Tibial nerve (tissue), 4 donors: ENCODE data around the gene RYK. TPM values are rescaled to one million over a fixed set of nuclear protein-coding genes. Genes with fewer than 3 reads are reported as not detected.

Source experiments
- DNase-seq, 2 donors: peaks; one replicate each; pipeline ENCODE4 v3.0.0-alpha.2; 2019; ENCODE audit warnings: low spot score in 2 of 2
- H3K27ac ChIP-seq, 4 donors: fragments of 200-600 bp; sonication (generic) in 3 of 4; one replicate each; pipeline ENCODE4 v1.5.1; 2017 to 2019; ENCODE audit warnings: mild to moderate bottlenecking in 1 of 4
- H3K27me3 ChIP-seq, 2 donors: fragments of 200-600 bp; sonication (generic) in 1 of 2; one replicate each; pipeline versions ENCODE4 v1.5.1 to v1.6.0; 2017 to 2019
- H3K36me3 ChIP-seq, 3 donors: fragments of 200-600 bp; sonication (generic); one replicate each; pipeline ENCODE4 v1.5.1; 2018 to 2019
- H3K4me1 ChIP-seq, 4 donors: fragments of 200-600 bp; sonication (generic) in 3 of 4; one replicate each; pipeline ENCODE4 v1.5.1; 2017 to 2019
- H3K4me3 ChIP-seq, 4 donors: fragments of 200-600 bp; sonication (generic) in 3 of 4; one replicate each; pipeline ENCODE4 v1.5.1; 2017 to 2019; ENCODE audit warnings: mild to moderate bottlenecking in 1 of 4, moderate library complexity in 1 of 4
- H3K9me3 ChIP-seq, 4 donors: fragments of 200-600 bp; sonication (generic) in 3 of 4; one replicate each; pipeline ENCODE4 v1.5.1; 2017 to 2019
- EP300 ChIP-seq, 2 donors: sonication (generic); formaldehyde crosslinking; IDR thresholded peaks; one replicate each; pipeline ENCODE4 v1.6.1; 2017; ENCODE audit warnings: antibody characterized with exemption in 2 of 2, mild to moderate bottlenecking in 1 of 2
- POLR2A ChIP-seq, 2 donors: fragments of 450-650 bp; IDR thresholded peaks; one replicate each; pipeline ENCODE4 v1.6.1; 2017; ENCODE audit warnings: antibody characterized with exemption in 2 of 2, mild to moderate bottlenecking in 2 of 2, moderate library complexity in 2 of 2
- WGBS, 2 donors: methylation state at CpG; one replicate each; pipeline ENCODE4 v1.1.5; 2018; 5-methylcytosine and 5-hydroxymethylcytosine counted together
- total RNA-seq, 4 donors: library from RNA; depleted of rRNA; stranded (reverse); fragments of >200 nt; gene quantifications; one replicate each; pipeline ENCODE4 v1.1.0, GENCODE V29; 2016
- TF ChIP-seq, protein P1 (sequence below), 5 experiments: fragments of 200-600 bp in 3 of 5; fragments of 450-650 bp in 2 of 5; sonication (generic) in 3 of 5; IDR thresholded peaks; one replicate each; pipeline ENCODE4 v1.5.1; 2016 to 2019; ENCODE audit warnings: antibody characterized with exemption in 5 of 5, mild to moderate bottlenecking in 3 of 5, moderate library complexity in 2 of 5

Gene RYK
- total RNA-seq, 4 donors from 2014 or later = 33.9 to 69.9 (median 57.8) TPM

GRCh38 chr3:134295930-134296329, 45.3 kb upstream of the RYK start:
- no peaks in the 10 kb centered on the region for H3K27me3 ChIP-seq
- TF ChIP-seq, protein P1, sequence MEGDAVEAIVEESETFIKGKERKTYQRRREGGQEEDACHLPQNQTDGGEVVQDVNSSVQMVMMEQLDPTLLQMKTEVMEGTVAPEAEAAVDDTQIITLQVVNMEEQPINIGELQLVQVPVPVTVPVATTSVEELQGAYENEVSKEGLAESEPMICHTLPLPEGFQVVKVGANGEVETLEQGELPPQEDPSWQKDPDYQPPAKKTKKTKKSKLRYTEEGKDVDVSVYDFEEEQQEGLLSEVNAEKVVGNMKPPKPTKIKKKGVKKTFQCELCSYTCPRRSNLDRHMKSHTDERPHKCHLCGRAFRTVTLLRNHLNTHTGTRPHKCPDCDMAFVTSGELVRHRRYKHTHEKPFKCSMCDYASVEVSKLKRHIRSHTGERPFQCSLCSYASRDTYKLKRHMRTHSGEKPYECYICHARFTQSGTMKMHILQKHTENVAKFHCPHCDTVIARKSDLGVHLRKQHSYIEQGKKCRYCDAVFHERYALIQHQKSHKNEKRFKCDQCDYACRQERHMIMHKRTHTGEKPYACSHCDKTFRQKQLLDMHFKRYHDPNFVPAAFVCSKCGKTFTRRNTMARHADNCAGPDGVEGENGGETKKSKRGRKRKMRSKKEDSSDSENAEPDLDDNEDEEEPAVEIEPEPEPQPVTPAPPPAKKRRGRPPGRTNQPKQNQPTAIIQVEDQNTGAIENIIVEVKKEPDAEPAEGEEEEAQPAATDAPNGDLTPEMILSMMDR (IDR thresholded peaks at IDR 0.05) = no peak
- TF ChIP-seq EP300 (IDR thresholded peaks at IDR 0.05) = no peak
- TF ChIP-seq POLR2A (IDR thresholded peaks at IDR 0.05) = no peak
- DNase-seq = no peak
- H3K36me3 ChIP-seq = no peaks in the 10 kb centered on the region
- H3K4me3 ChIP-seq = no peak overlapping the region
- whole genome bisulfite sequencing, 2 donors = 95 to 96% methylated on average over 1 of the region's 1 CpG
- H3K27ac ChIP-seq = no peak overlapping the region
- peaks cover 0 to 14% (median 4%) of the 10 kb centered on the region in 4 donors for H3K4me1 ChIP-seq
- no peaks in the 10 kb centered on the region for H3K9me3 ChIP-seq

DNA sequence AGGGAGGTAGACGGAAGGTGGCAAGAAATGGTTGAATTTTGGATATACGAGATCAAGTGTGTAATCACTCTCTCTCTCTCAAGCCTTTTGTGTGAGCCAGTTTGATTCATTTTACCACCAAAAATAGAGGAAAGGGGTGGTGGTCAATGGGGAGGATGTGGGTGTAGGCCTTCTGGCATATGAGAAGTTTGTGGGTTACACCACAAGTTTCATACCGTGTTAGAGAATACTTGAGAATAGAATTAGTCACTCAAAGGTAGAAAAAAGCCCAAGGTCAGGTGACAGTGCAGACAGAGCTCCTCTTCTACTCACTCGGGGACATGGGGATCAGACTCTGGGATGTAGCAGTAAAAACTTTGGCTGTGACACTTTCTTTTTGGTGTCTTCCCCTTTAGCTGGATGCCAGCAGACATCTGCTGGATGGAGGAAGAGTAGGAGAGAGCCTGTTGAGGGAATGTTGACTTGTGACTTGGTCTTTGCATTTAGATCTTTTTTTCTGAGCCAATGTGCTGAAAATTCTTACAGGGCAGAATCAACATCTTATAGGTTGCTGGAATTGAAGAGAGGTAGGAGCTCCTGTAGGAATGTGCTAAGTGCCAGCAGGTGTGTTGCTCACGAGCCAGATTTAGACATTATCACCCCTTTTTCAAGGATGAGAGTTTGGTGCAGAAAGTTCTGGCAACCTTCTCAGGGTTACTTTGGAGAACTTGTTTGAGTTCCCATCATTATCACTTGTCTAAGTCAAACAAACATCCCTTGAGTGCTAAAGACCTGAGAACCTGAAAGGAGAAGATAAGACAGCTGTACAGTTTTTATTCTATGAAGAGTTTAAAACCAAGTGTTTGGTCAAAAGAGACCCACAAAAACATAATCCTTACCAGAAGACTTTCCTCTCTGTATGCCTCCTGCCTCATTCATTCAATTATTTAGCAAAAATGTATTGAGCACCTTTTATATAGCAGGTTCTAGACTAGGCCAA, 43.9 kb upstream of the RYK start:
- H3K4me1 ChIP-seq = peaks cover 0 to 18% (median 4%) of the 10 kb centered on the region in 4 donors
- WGBS, 2 donors = 62 to 80% methylated on average over 5 of the region's 5 CpGs
- no peak for DNase-seq
- no peak overlapping the region for H3K27ac ChIP-seq
- TF ChIP-seq EP300 (IDR thresholded peaks at IDR 0.05) (no peak), POLR2A (IDR thresholded peaks at IDR 0.05) (no peak)
- TF ChIP-seq, protein P1 (IDR thresholded peaks at IDR 0.05) = no peak
- H3K36me3 ChIP-seq = no peaks in the 10 kb centered on the region
- no peak overlapping the region for H3K4me3 ChIP-seq
- H3K27me3 ChIP-seq = no peaks in the 10 kb centered on the region
- no peaks in the 10 kb centered on the region for H3K9me3 ChIP-seq

DNA sequence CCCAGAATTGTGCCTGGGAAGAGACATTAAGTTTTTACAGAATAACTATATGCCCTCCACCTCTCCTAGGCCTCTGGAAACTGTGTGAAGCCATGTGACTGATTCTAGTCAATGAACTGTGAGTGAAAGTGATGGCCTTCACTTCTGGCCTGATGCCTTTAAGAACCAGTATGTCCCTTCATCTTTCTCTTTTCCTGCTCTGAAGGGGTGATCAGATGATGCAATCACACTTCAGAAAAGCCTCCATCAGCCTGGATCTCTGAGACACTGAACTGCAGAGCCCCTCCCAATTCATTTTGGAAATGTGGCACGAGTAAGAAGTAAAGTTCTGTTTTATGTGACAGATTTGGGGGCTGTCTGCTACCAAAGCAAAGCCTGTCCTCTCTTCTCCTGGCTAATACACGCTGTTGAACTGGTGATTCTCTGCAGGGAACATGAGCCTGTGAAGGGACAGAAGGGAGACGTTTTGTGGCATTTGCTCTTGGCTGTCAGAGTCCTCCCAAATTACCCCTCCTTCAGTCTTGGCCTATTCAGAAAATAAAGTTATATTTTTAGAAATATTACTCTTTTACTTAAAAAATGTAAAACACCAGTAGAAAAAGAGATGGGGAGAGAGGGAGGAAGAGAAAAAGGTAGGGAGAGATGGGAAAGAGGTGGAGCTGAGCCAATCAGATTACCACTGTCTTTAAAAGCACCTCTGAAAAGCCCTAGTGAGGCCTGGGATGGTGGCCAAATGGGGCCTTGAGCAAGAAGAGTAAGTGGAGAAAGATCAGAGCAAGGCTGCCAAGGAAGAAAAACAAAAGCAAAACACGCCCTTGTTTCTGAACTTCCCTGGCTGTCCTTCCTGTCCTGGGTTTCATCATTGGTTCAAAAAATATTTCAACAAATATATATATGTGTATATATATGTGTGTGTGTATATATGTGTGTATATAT, 40.9 kb upstream of the RYK start:
- 31 to 35% methylated on average over 4 of the region's 4 CpGs for WGBS, 2 donors
- peak overlapping the region; percentile 36 to 60 (median 48) for H3K27ac ChIP-seq
- peak; percentile 78 to 91 for DNase-seq

DNA sequence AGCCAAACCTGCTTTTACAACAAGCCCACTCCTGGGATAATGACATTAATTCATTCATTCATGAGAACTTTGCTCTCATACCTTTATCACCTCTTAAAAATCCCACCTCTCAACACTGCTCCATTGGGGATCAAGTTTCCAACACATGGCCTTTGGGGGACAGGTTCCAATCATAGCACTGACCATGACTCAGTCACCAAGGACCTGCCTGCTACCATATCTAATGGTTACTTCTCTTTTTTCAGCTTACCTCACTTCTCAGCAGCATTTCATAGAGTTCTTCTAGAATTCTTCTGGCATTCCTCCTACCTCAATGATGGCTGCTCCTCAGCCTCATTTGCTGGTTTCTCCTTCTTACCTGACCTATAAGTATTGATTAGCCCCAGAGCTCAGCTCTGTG, 36.9 kb upstream of the RYK start:
- DNase-seq = no peak
- Histone ChIP-seq H3K27me3 (no peaks in the 10 kb centered on the region), H3K36me3 (no peaks in the 10 kb centered on the region), H3K4me1 (peaks cover 0 to 13% (median 4%) of the 10 kb centered on the region in 4 donors), H3K27ac (no peak overlapping the region), H3K9me3 (no peaks in the 10 kb centered on the region), H3K4me3 (no peak overlapping the region)
- TF ChIP-seq, protein P1 (IDR thresholded peaks at IDR 0.05) = no peak
- TF ChIP-seq POLR2A (IDR thresholded peaks at IDR 0.05) (no peak), EP300 (IDR thresholded peaks at IDR 0.05) (no peak)

More for the DNA sequence above, 40.9 kb upstream of the RYK start:
- H3K27me3 ChIP-seq = no peaks in the 10 kb centered on the region
- TF ChIP-seq EP300 (IDR thresholded peaks at IDR 0.05) (peak in 1 of 2 donors; percentile 65), POLR2A (IDR thresholded peaks at IDR 0.05) (no peak)
- H3K9me3 ChIP-seq = no peaks in the 10 kb centered on the region
- no peaks in the 10 kb centered on the region for H3K36me3 ChIP-seq
- no peak overlapping the region for H3K4me3 ChIP-seq
- peaks cover 0 to 13% (median 4%) of the 10 kb centered on the region in 4 donors for H3K4me1 ChIP-seq

DNA sequence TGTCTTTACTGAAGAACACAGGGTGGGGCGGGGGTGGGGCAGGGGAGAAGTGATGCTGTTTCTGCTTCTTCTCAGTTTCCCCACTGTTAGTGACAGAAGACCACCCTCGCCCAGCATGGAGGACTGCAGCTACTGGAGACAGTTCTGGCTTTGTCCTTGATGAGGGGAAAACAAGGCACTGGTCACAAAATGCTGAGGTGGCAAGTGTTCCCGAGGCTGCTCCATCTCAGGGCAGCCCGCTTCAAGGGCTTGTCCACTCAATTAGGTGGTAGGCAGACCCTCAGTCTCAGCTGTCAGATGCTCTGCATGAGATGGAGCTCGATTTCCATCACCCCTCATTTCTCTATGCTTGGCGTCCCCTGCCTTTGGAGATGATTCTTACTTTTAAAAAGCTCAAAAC, 33.8 kb upstream of the RYK start:
- WGBS, 2 donors = 92 to 93% methylated on average over 6 of the region's 6 CpGs

More for the DNA sequence above, 33.8 kb upstream of the RYK start:
- no peak for DNase-seq
- Histone ChIP-seq H3K27ac (no peak overlapping the region), H3K4me1 (no peaks in the 10 kb centered on the region), H3K9me3 (no peaks in the 10 kb centered on the region), H3K27me3 (no peaks in the 10 kb centered on the region), H3K4me3 (no peak overlapping the region), H3K36me3 (no peaks in the 10 kb centered on the region)
- TF ChIP-seq POLR2A (IDR thresholded peaks at IDR 0.05) (no peak), EP300 (IDR thresholded peaks at IDR 0.05) (no peak)
- TF ChIP-seq, protein P1 (IDR thresholded peaks at IDR 0.05) = no peak
